GM19025 (cell line): ENCODE results near the gene CDRT4.
"Not testable (repeated sequence)": the region's sequence is repeated elsewhere in the genome, so short reads cannot be mapped to it uniquely, and the experiment has no call there.

Experiments
- ATAC-seq: cut with Tn5 transposase; IDR thresholded peaks from one replicate; pipeline ENCODE4 v1.9.1; 2021; ENCODE audit warnings: mild to moderate bottlenecking, low read depth, moderate library complexity; ENCODE audit not compliant: unreplicated experiment

CDRT4 gene

GRCh38 chr17:15462976-15463772, 4.2 kb downstream of the CDRT4 start:
- no peak for ATAC-seq

- no peak for ATAC-seq
Observed at GRCh38 chr17:15457723-15458094, 9.7 kb downstream of the CDRT4 start.

GRCh38 chr17:15456972-15457722, 10.3 kb downstream of the CDRT4 start:
- no peak for ATAC-seq

GRCh38 chr17:15456496-15456895, 10.9 kb downstream of the CDRT4 start:
- ATAC-seq = no peak

GRCh38 chr17:15454346-15454745, 13.1 kb downstream of the CDRT4 start:
- no peak for ATAC-seq

- no peak for ATAC-seq
Observed at GRCh38 chr17:15453782-15454181, 13.6 kb downstream of the CDRT4 start.

- no peak for ATAC-seq
Observed at GRCh38 chr17:15453246-15453645, 14.2 kb downstream of the CDRT4 start.

- no peak for ATAC-seq
Observed at GRCh38 chr17:15452746-15453145, 14.7 kb downstream of the CDRT4 start.

- ATAC-seq = no peak
Observed at GRCh38 chr17:15451680-15452079, 15.7 kb downstream of the CDRT4 start.

- no peak for ATAC-seq
Observed at GRCh38 chr17:15448580-15448956, 18.9 kb downstream of the CDRT4 start.

- no peak for ATAC-seq
Observed at GRCh38 chr17:15447928-15448579, 19.4 kb downstream of the CDRT4 start.

- no peak for ATAC-seq
Observed at GRCh38 chr17:15446036-15446435, 21.4 kb downstream of the CDRT4 start.

- no peak for ATAC-seq
Observed at GRCh38 chr17:15444805-15445204, 22.6 kb downstream of the CDRT4 start.

- ATAC-seq = no peak
Observed at GRCh38 chr17:15442311-15443180, 24.9 kb downstream of the CDRT4 start.

- ATAC-seq = no peak
Observed at GRCh38 chr17:15441315-15441714, 26.1 kb downstream of the CDRT4 start.

GRCh38 chr17:15440347-15440746, 27.1 kb downstream of the CDRT4 start:
- ATAC-seq = no peak

- not testable (repeated sequence) for ATAC-seq
Observed at GRCh38 chr17:15439205-15439985, 28.0 kb downstream of the CDRT4 start.

GRCh38 chr17:15438491-15439105, 28.8 kb downstream of the CDRT4 start:
- ATAC-seq = no peak

- ATAC-seq = no peak
Observed at GRCh38 chr17:15437303-15437635, 30.2 kb downstream of the CDRT4 start.
